ENCODE data around the gene ATP9B.

Gene ATP9B

GRCh38 chr18:79248495-79249060, 179.4 kb downstream of the ATP9B start:
- DNase-seq (ENCODE audit: extremely low read depth, low read depth) = no peak
- TF ChIP-seq, protein P1, sequence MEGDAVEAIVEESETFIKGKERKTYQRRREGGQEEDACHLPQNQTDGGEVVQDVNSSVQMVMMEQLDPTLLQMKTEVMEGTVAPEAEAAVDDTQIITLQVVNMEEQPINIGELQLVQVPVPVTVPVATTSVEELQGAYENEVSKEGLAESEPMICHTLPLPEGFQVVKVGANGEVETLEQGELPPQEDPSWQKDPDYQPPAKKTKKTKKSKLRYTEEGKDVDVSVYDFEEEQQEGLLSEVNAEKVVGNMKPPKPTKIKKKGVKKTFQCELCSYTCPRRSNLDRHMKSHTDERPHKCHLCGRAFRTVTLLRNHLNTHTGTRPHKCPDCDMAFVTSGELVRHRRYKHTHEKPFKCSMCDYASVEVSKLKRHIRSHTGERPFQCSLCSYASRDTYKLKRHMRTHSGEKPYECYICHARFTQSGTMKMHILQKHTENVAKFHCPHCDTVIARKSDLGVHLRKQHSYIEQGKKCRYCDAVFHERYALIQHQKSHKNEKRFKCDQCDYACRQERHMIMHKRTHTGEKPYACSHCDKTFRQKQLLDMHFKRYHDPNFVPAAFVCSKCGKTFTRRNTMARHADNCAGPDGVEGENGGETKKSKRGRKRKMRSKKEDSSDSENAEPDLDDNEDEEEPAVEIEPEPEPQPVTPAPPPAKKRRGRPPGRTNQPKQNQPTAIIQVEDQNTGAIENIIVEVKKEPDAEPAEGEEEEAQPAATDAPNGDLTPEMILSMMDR (IDR thresholded peaks at IDR 0.05; ENCODE audit: low read depth, low read length) = no peak

DNA sequence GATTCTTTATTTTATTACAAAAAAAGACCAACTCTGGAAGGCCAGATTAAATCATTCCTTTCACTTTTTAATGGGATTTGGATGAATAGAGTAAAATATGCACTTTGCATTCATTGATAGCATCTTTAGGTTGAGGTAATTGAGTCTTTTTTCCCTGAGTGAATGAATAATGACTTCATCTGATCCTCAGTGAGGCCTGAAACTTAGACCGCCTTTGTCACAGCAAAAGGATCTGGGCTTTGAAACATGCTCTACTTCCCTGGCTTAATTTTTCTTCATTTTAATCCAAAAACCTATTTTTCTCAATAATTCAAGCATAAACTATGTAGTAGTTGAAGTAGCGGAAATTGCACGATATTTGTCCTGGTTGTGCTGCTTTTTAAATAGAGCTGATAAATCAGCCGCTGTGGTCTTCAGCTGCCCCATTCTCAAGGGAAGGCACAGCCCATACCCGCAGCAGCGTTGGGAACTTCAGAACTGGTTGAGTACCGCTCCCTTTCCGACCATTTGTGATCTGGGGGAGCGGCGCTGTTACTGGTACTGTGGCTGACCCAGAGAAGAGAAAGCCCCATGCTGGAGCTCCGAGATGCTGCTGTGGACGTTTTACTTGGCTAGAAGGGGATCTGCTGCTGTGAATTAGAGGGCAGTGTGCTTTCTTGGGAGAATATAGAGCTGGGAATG, 181.2 kb downstream of the ATP9B start:
- DNase-seq (ENCODE audit: extremely low read depth, low read depth) = no peak
- TF ChIP-seq, protein P1 (IDR thresholded peaks at IDR 0.05; ENCODE audit: low read depth, low read length) = no peak

DNA sequence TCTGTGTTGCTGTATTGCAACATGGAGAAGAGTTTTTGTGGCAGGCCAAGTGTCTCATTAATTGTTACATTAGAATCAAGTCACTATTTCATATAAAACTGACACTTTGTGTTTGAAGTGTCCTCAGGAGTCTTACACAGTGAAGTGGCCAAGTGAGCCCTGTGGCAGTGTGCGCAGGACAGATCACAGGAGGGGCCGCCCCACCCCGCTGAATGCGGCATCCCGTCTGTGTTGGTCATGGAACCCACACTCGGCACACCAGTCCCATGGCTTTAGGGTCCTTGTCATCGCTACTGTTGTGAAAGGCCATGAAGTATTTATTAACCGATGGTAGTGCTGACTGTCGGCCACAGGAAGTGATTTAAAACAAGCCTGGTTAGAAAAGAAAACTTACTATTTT, 181.8 kb downstream of the ATP9B start:
- no peak for DNase-seq (ENCODE audit: extremely low read depth, low read depth)

DNA sequence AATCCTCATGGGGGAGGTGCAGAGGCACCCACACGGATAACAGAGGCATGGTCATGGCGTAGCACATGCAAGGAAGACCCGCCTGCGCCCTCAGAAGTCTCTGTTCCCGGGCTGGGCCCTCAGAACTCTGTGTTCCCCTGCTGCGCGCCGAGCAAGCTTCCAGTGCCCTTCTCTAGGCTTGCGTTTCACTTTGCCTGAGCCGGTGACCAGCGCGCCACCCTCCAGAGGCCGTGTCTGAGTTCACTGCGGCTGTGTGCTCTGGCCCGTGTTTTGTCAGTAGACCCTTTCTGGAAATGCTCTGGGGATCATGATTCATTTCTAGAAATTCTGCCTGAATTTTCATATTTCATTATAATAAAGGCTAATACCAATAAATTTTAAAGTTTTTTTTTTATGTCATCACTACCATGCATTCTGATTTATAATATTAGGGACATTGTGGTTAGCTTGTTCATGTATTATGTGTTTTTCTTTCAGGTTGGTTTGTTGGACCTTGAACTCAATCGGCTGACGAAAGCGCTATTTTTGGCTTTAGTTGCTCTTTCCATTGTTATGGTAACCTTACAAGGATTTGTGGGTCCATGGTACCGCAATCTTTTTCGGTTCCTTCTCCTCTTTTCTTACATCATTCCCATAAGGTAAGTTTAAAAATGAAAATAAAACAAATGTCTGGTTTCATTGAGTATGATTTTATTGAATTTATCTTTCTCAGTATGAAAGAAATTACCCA, 183.9 kb downstream of the ATP9B start:
- TF ChIP-seq, protein P1 (IDR thresholded peaks at IDR 0.05; ENCODE audit: low read depth, low read length) = no peak
- no peak for DNase-seq (ENCODE audit: extremely low read depth, low read depth)

More for the DNA sequence above, 181.8 kb downstream of the ATP9B start:
- TF ChIP-seq, protein P1 (IDR thresholded peaks at IDR 0.05; ENCODE audit: low read depth, low read length) = no peak

- TF ChIP-seq, protein P1 (IDR thresholded peaks at IDR 0.05; ENCODE audit: low read depth, low read length) = no peak
- no peak for DNase-seq (ENCODE audit: extremely low read depth, low read depth)
These were observed 188.3 kb downstream of the ATP9B start for GRCh38 chr18:79257480-79257879.

GRCh38 chr18:79258447-79258846, 189.3 kb downstream of the ATP9B start:
- DNase-seq (ENCODE audit: extremely low read depth, low read depth) = no peak
- TF ChIP-seq, protein P1 (IDR thresholded peaks at IDR 0.05; ENCODE audit: low read depth, low read length) = no peak

DNA sequence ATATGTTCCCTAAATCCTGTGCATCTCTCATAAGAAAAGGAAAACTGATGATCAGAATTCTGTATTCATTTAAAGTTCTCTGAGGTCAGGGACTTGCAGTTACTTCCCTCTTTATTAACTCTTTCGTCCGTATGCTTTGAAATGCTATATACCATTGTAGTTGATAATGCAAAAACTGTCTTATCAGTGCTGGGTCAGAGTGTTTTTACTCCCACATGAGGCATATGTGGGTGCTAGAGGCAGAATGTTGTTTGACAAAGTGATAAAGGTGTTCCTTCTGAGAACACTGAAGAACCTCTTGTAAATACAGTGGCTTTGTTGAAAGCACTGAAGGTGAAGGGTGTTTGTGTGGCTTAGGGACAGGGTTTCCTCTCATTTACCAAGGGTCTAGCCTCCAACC, 190.0 kb downstream of the ATP9B start:
- no peak for DNase-seq (ENCODE audit: extremely low read depth, low read depth)
- TF ChIP-seq, protein P1 (IDR thresholded peaks at IDR 0.05; ENCODE audit: low read depth, low read length) = no peak
